ENCODE data around the gene TMEM240.

DNA sequence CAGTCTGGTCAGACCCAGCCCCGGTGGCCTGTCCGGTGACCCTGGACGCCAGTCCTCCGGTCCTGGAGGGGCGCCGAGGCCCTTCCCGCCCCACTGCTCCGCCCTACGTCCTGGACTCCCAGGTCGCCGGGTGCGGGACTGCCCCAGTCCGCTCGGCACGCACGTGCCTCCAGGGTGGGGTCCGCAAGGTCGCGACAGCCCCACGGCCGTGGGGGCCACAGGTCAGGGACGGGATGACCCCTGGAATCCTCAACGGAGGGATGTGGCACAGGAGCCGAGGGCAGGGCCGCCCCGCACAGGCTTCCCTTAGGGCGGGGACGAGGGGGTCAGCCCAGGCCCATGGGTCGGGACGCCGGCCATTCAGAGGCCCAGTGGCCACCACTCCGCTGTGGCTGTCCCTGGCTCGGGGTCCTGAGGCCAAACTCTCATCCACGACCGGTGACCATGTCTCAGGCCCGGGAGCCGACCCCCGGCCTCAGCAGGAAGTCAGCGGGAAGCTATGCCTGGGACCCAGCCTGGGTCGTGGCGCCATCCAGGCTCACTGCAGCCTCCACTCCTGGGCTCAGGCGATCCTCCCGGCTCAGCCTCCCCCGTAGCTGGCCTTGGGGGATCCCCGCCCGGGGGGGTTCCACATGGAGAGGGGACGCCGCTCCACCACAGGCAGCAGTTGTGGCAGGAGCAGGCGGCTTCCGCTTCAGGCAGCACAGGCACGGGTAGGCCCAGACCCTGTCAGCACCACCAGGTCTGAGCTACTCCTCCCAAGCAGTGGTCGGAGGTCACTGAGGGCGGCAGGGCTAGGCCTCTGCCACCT is 599 bp upstream of the TMEM240 start:
- TF ChIP-seq YY1 (IDR thresholded peaks at IDR 0.05; ENCODE audit: low read depth): no peak
- TF ChIP-seq RAD21 (IDR thresholded peaks at IDR 0.05; ENCODE audit: low read depth): no peak
- no peak for TF ChIP-seq CEBPB (IDR thresholded peaks at IDR 0.05)
